ENCODE results near the gene TNKS1BP1. TPM values are rescaled to one million over a fixed set of nuclear protein-coding genes. Genes with fewer than 3 reads are reported as not detected.

Gene TNKS1BP1
- total RNA-seq, 2 experiments from 2014 or later: 12.9 to 13.2 TPM

DNA sequence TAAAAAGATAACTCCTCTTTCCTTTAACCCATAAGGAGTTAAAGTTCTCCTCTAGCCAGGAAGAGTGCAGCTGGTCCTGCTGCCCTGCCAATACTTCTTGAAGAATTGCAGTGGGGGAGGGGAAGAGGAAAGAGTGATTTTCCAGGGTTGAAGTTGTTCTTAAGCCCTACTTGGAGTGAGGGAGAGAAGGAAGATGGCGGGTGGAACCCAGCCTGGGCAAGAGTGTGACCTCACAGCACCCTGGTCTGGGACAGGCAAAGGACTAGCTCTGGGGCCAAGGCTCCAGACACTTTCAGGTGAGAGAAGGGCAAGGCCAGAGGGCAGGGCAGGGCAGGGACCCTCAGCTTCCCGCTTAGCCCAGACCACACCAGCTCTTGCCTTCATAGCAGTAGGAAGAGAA lies 6.6 kb downstream of the TNKS1BP1 start:
- CTCF ChIA-PET: interaction anchor here (0.6 kb wide), 1 partner anchor 68 kb away, joined by 5 read pairs; no protein-coding TSS in a partner anchor
- Mint-ChIP-seq H3K9me3 (no peaks in the 10 kb centered on the region), H3K4me3 (no peak overlapping the region), H3K27me3 (no peaks in the 10 kb centered on the region), H3K36me3 (ENCODE audit: low read depth) (peaks cover 15% of the 10 kb centered on the region), H3K4me1 (ENCODE audit: low read depth) (peaks cover 13% of the 10 kb centered on the region), H3K27ac (no peak overlapping the region)
- POLR2A ChIA-PET: no interaction called here
- intact Hi-C loops (cut with DNase I, micrococcal nuclease): no loop called here
- DNase-seq (no peak), ATAC-seq (ENCODE audit: poor library complexity) (no peak)
- Histone ChIP-seq H3K27me3 (ENCODE audit: control insufficient read depth in 1 of 2, insufficient read depth in 2 of 2, low read length in 2 of 2) (no peaks in the 10 kb centered on the region), H3K4me3 (ENCODE audit: low read length) (no peak overlapping the region), H3K36me3 (ENCODE audit: insufficient read depth, low read length) (peaks cover 14% of the 10 kb centered on the region), H3K27ac (ENCODE audit: low read depth in 1 of 2, low read length in 2 of 2) (no peak overlapping the region), H3K9me3 (ENCODE audit: control insufficient read depth in 1 of 2, insufficient read depth in 1 of 2, low read length in 2 of 2) (no peaks in the 10 kb centered on the region), H3K4me1 (ENCODE audit: insufficient read depth, low read length) (peaks cover 8% of the 10 kb centered on the region)
- TF ChIP-seq, protein P1, sequence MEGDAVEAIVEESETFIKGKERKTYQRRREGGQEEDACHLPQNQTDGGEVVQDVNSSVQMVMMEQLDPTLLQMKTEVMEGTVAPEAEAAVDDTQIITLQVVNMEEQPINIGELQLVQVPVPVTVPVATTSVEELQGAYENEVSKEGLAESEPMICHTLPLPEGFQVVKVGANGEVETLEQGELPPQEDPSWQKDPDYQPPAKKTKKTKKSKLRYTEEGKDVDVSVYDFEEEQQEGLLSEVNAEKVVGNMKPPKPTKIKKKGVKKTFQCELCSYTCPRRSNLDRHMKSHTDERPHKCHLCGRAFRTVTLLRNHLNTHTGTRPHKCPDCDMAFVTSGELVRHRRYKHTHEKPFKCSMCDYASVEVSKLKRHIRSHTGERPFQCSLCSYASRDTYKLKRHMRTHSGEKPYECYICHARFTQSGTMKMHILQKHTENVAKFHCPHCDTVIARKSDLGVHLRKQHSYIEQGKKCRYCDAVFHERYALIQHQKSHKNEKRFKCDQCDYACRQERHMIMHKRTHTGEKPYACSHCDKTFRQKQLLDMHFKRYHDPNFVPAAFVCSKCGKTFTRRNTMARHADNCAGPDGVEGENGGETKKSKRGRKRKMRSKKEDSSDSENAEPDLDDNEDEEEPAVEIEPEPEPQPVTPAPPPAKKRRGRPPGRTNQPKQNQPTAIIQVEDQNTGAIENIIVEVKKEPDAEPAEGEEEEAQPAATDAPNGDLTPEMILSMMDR (IDR thresholded peaks at IDR 0.05): no peak

- ATAC-seq (ENCODE audit: poor library complexity): no peak
- Mint-ChIP-seq H3K36me3 (ENCODE audit: low read depth) (peaks cover 13% of the 10 kb centered on the region), H3K4me1 (ENCODE audit: low read depth) (peaks cover 9% of the 10 kb centered on the region), H3K9me3 (no peaks in the 10 kb centered on the region), H3K27ac (no peak overlapping the region), H3K27me3 (no peaks in the 10 kb centered on the region), H3K4me3 (no peak overlapping the region)
- no peak for DNase-seq
- Histone ChIP-seq H3K4me3 (ENCODE audit: low read length) (no peak overlapping the region), H3K27me3 (ENCODE audit: control insufficient read depth in 1 of 2, insufficient read depth in 2 of 2, low read length in 2 of 2) (no peaks in the 10 kb centered on the region), H3K27ac (ENCODE audit: low read depth in 1 of 2, low read length in 2 of 2) (no peak overlapping the region), H3K9me3 (ENCODE audit: control insufficient read depth in 1 of 2, insufficient read depth in 1 of 2, low read length in 2 of 2) (no peaks in the 10 kb centered on the region), H3K36me3 (ENCODE audit: insufficient read depth, low read length) (peaks cover 17% of the 10 kb centered on the region), H3K4me1 (ENCODE audit: insufficient read depth, low read length) (peaks cover 14% of the 10 kb centered on the region)
- ChIA-PET POLR2A (no interaction called here), CTCF (no interaction called here)
- TF ChIP-seq, protein P1 (IDR thresholded peaks at IDR 0.05): no peak
- intact Hi-C loops (cut with DNase I, micrococcal nuclease): no loop called here
Observed at GRCh38 chr11:57316017-57316416, 8.7 kb downstream of the TNKS1BP1 start.

- CTCF ChIA-PET: no interaction called here
- H3K4me1 ChIP-seq (ENCODE audit: insufficient read depth, low read length): peaks cover 18% of the 10 kb centered on the region
- H3K27ac ChIP-seq (ENCODE audit: low read depth in 1 of 2, low read length in 2 of 2): no peak overlapping the region
- H3K27me3 Mint-ChIP-seq: no peaks in the 10 kb centered on the region
- H3K4me3 ChIP-seq (ENCODE audit: low read length): no peak overlapping the region
- TF ChIP-seq, protein P1 (IDR thresholded peaks at IDR 0.05): no peak
- ATAC-seq (ENCODE audit: poor library complexity): no peak
- POLR2A ChIA-PET: interaction anchor here (0.5 kb wide), 1 partner anchor 1260 kb away, joined by 3 read pairs; the partner anchor contains the start of gene LPXN
- intact Hi-C loops (cut with DNase I, micrococcal nuclease): no loop called here
- no peaks in the 10 kb centered on the region for H3K9me3 Mint-ChIP-seq
- no peaks in the 10 kb centered on the region for H3K27me3 ChIP-seq (ENCODE audit: control insufficient read depth in 1 of 2, insufficient read depth in 2 of 2, low read length in 2 of 2)
- H3K27ac Mint-ChIP-seq: no peak overlapping the region
- no peak overlapping the region for H3K4me3 Mint-ChIP-seq
- peaks cover 17% of the 10 kb centered on the region for H3K36me3 ChIP-seq (ENCODE audit: insufficient read depth, low read length)
- DNase-seq: peak in 1 of 14 experiments; percentile 7
- H3K9me3 ChIP-seq (ENCODE audit: control insufficient read depth in 1 of 2, insufficient read depth in 1 of 2, low read length in 2 of 2): no peaks in the 10 kb centered on the region
- H3K4me1 Mint-ChIP-seq (ENCODE audit: low read depth): peaks cover 13% of the 10 kb centered on the region
- H3K36me3 Mint-ChIP-seq (ENCODE audit: low read depth): peaks cover 8% of the 10 kb centered on the region
Observed at GRCh38 chr11:57315491-57315890, 9.3 kb downstream of the TNKS1BP1 start.

All from CD4-positive, alpha-beta T cell (primary cell).